Osteocyte (in vitro differentiated cells): ENCODE data around the gene PRKACA. TPM values are rescaled to one million over a fixed set of nuclear protein-coding genes. Genes with fewer than 3 reads are reported as not detected.

Experiments
- DNase-seq: peaks from one replicate; pipeline ENCODE4 v3.0.0; 2021; ENCODE audit warnings: mixed read lengths; ENCODE audit not compliant: unreplicated experiment; ENCODE audit errors: extremely low spot score
- H3K27ac Mint-ChIP-seq: one replicate; pipeline ENCODE4 v1.8.0; 2021; ENCODE audit warnings: mild to moderate bottlenecking, mixed read lengths; ENCODE audit not compliant: unreplicated experiment
- H3K27me3 Mint-ChIP-seq: one replicate; pipeline ENCODE4 v1.8.0; 2021; ENCODE audit warnings: mixed read lengths; ENCODE audit not compliant: unreplicated experiment
- H3K36me3 Mint-ChIP-seq: one replicate; pipeline ENCODE4 v1.8.0; 2021; ENCODE audit warnings: mixed read lengths; ENCODE audit not compliant: unreplicated experiment
- H3K4me1 Mint-ChIP-seq: one replicate; pipeline ENCODE4 v1.8.0; 2021; ENCODE audit warnings: mixed read lengths; ENCODE audit not compliant: unreplicated experiment
- H3K4me3 Mint-ChIP-seq: one replicate; pipeline ENCODE4 v1.8.0; 2021; ENCODE audit warnings: mild to moderate bottlenecking, moderate library complexity, mixed read lengths; ENCODE audit not compliant: unreplicated experiment
- H3K9me3 Mint-ChIP-seq: one replicate; pipeline ENCODE4 v1.8.0; 2021; ENCODE audit warnings: mixed read lengths; ENCODE audit not compliant: unreplicated experiment
- total RNA-seq: library from RNA; stranded (reverse); gene quantifications from 2 replicates; pipeline ENCODE4 v1.2.1, GENCODE V29; 2021
- TF ChIP-seq, protein P1 (sequence below): fragments of 200-600 bp; sonication (generic); IDR thresholded peaks from 2 replicates; pipeline ENCODE4 v1.5.0; 2021; ENCODE audit warnings: antibody characterized with exemption, mild to moderate bottlenecking, moderate library complexity

The PRKACA gene
- total RNA-seq, 1 donor from 2014 or later: 115 TPM

DNA sequence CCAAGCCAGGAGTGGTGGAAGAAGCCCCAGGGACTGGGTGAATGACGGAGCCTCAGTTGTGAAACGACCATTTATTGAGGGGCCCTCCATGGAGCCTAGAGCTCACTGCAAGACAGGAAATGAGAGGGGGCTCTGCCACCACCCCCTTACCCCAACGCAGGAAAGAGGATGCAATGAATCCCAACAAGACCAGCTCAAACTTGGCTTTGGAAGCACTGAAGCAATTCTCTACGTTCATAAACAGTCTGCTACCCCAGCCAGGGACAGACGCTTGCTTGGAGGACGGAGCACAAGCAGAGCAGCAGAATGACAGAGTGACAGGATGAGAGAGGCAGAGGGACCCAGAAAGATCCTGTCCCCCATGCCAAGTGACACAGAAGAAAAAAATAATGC, 1.0 kb downstream of the PRKACA start:
- no peaks in the 10 kb centered on the region for H3K9me3 Mint-ChIP-seq
- no peaks in the 10 kb centered on the region for H3K36me3 Mint-ChIP-seq
- peak overlapping the region; percentile 65 for H3K27ac Mint-ChIP-seq
- peaks cover 54% of the 10 kb centered on the region for H3K4me1 Mint-ChIP-seq
- TF ChIP-seq, protein P1, sequence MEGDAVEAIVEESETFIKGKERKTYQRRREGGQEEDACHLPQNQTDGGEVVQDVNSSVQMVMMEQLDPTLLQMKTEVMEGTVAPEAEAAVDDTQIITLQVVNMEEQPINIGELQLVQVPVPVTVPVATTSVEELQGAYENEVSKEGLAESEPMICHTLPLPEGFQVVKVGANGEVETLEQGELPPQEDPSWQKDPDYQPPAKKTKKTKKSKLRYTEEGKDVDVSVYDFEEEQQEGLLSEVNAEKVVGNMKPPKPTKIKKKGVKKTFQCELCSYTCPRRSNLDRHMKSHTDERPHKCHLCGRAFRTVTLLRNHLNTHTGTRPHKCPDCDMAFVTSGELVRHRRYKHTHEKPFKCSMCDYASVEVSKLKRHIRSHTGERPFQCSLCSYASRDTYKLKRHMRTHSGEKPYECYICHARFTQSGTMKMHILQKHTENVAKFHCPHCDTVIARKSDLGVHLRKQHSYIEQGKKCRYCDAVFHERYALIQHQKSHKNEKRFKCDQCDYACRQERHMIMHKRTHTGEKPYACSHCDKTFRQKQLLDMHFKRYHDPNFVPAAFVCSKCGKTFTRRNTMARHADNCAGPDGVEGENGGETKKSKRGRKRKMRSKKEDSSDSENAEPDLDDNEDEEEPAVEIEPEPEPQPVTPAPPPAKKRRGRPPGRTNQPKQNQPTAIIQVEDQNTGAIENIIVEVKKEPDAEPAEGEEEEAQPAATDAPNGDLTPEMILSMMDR: no peak
- peak overlapping the region; percentile 88 for H3K4me3 Mint-ChIP-seq
- DNase-seq: no peak
- H3K27me3 Mint-ChIP-seq: no peaks in the 10 kb centered on the region

DNA sequence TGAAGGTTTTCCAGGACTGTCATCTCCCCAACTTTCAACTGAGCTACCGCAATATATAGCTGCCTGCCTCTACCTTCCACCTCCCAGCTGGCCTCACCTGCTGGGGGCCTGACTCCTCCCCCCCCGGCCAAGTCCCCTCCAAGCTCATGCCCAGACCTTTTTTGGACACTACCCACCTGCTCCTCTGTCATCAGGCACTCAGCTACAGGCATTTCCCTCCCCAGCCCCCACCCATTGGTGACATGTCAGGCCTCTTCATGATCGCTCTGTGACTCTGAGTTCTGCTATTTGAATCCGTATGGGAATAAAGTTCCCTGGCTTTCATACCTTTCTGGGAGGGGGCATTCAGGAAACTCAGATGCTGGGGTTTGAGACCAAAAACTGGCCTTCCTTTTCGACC, 1.8 kb downstream of the PRKACA start:
- TF ChIP-seq, protein P1: no peak
- peaks cover 57% of the 10 kb centered on the region for H3K4me1 Mint-ChIP-seq
- no peaks in the 10 kb centered on the region for H3K36me3 Mint-ChIP-seq
- no peak for DNase-seq
- no peaks in the 10 kb centered on the region for H3K27me3 Mint-ChIP-seq
- no peak overlapping the region for H3K27ac Mint-ChIP-seq
- H3K4me3 Mint-ChIP-seq: peak overlapping the region; percentile 88
- H3K9me3 Mint-ChIP-seq: no peaks in the 10 kb centered on the region

DNA sequence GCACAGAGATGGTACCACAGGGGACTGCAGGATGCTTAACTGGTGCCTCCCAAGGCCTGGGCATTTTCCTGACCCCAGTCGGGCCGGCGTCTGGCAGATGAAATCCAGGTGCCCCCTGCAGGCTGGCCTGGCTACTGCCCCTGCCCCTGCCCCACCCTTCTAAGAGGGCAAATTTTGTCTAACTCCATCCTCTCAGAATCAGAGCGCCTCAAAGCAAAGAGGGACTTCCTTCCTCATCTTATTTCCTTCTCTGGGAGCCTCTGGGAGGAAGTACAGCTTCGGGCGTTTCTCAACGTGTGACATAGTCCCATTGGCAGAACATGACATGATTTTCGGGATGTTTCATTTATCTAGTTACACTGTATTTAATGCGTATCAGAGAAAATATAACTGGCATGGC, 2.7 kb downstream of the PRKACA start:
- no peaks in the 10 kb centered on the region for H3K27me3 Mint-ChIP-seq
- TF ChIP-seq, protein P1: peak; percentile 54
- no peak overlapping the region for H3K4me3 Mint-ChIP-seq

DNA sequence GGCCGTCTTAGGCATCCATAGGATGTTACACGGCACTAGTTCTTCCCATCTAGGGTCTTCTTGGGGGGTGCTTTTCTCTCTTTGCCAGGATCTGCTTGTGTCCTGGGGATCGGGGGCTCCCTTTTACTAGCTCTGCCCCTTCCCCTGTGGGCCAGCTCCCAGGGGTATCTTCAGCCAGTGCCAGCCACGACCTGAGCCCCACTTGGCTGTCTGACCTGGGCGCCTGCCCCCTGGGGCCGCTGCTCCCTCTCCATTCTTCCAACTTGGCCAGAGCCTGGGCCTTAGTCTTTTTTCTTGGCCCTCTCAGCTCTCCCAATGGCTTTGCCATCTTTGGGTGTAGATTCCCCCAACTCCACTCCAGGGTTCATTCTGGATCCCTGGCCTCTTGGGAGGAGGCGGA, 3.1 kb downstream of the PRKACA start:
- H3K36me3 Mint-ChIP-seq: no peaks in the 10 kb centered on the region
- H3K27me3 Mint-ChIP-seq: no peaks in the 10 kb centered on the region
- TF ChIP-seq, protein P1: no peak
- no peak for DNase-seq
- peaks cover 56% of the 10 kb centered on the region for H3K4me1 Mint-ChIP-seq
- H3K4me3 Mint-ChIP-seq: no peak overlapping the region
- H3K9me3 Mint-ChIP-seq: no peaks in the 10 kb centered on the region
- no peak overlapping the region for H3K27ac Mint-ChIP-seq

More for the DNA sequence above, 2.7 kb downstream of the PRKACA start:
- Mint-ChIP-seq H3K9me3 (no peaks in the 10 kb centered on the region), H3K27ac (no peak overlapping the region), H3K4me1 (peaks cover 58% of the 10 kb centered on the region), H3K36me3 (no peaks in the 10 kb centered on the region)
- no peak for DNase-seq

DNA sequence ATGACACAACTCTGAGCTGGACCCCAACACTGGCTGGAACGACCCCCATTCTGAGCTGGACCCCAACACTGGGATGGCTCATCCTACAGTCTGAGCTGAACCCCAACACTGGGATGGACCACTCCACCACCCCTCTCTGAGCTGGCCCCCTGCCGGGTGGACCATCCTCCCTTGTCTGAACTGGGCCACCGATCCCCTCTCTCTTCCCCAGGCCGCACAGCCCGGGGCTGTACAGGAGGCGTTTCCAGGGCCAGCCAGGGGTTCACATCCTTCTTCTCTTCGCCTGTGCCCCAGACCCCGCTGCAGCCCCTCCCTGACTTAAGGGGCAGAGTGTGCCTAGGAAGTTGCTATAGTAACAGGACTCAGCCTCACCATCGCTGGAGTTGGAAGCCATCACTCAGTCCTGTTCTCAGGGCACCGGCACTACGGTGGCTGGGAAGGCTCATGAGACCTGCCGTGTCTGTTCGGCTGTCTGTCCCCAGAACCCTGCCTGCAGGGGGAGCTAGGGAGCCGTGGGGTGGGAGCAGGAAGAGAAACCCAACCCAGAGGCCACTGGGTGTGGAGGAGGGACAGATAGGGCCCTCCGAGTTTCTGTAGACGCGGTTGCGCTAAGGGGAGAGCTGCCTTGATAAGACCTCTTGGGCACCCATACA, 3.7 kb downstream of the PRKACA start:
- no peak for DNase-seq
- H3K27ac Mint-ChIP-seq: peak overlapping the region; percentile 92
- no peak overlapping the region for H3K4me3 Mint-ChIP-seq

More for the DNA sequence above, 3.7 kb downstream of the PRKACA start:
- TF ChIP-seq, protein P1: peak; percentile 34
- H3K4me1 Mint-ChIP-seq: peaks cover 52% of the 10 kb centered on the region
- H3K27me3 Mint-ChIP-seq: no peaks in the 10 kb centered on the region
- no peaks in the 10 kb centered on the region for H3K36me3 Mint-ChIP-seq
- no peaks in the 10 kb centered on the region for H3K9me3 Mint-ChIP-seq
